Measurements from ENCODE around the gene JPH3.

Gene JPH3

DNA sequence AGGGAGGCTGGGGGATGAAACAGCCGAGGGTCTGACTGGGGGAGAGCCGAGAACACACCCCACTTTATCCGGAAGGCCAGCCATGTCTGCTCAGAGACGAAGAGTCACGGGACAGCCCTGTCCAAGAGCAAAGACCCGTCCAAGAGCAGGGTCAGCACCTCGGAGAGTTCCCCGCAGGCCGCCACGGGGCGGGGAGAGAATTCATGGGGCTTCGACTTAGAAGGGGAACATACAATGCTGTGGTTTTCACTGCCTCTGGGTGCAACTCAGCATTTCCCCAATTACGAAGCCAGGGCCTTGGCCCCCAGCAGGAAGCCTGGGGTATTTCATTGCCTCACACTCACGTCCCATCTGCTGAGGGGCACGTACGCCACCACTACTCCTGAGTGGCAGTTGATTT lies 59.3 kb downstream of the JPH3 start:
- Histone ChIP-seq H3K4me1 (ENCODE audit: control insufficient read depth, insufficient read depth, low read length) (no peaks in the 10 kb centered on the region), H3K9me3 (ENCODE audit: control insufficient read depth, low read length) (peaks cover 17% of the 10 kb centered on the region), H3K36me3 (ENCODE audit: control insufficient read depth, insufficient read depth, low read length, severe bottlenecking) (no peaks in the 10 kb centered on the region), H3K4me3 (ENCODE audit: low read length) (no peak overlapping the region), H3K9ac (ENCODE audit: low read length) (no peak overlapping the region), H3K27me3 (replicated peaks; ENCODE audit: control insufficient read depth, insufficient read depth, low read length) (peaks cover 74% of the 10 kb centered on the region)
- DNase-seq (ENCODE audit: low read depth): peak; percentile 63

DNA sequence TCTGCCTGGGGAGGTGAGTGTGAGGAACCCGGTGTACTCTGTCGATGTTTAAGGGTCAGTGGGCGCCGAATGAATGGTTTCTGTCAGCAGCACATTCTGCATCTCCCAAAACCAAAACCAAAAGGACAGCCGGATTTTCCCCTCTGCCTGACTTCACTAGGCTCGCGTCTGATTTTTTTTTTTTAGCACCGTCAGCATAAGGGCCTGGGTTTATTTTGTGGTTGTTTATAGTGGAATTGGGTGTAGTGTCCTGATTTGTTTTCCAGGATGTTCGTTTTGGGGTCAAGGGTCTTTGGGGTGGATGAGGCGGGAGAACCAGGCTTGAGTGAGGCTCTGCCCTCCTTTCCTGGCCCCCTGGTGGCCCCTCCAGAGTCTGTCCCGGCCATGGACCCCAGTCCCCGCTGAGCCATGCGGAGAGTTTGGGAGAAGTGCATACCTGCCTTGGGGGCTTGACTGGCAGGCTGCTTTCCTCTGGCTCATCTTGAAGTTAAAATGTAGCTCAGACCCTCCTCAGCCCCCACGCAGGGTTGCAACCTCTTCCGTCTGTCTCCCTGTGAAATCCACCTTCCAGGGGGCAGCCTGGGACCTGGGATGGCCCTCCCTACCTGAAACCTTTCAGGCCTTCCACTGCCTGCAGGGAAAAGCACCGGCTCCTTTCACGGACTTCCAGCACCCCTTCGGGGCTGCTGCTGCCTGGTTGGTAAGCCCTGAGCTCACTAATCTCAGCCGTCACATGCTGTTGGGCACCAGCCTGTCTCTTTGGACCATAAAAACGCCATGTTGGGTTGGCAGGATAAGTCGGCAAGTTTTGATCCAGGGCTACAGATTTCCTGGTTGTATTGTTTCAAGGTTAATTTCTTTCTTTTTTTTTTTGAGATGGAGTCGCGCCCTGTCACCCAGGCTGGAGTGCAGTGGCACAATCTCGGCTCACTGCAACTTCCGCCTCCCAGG lies 60.2 kb downstream of the JPH3 start:
- Histone ChIP-seq H3K4me3 (ENCODE audit: low read length) (no peak overlapping the region), H3K9ac (ENCODE audit: low read length) (no peak overlapping the region), H3K9me3 (ENCODE audit: control insufficient read depth, low read length) (peaks cover 7% of the 10 kb centered on the region), H3K4me1 (ENCODE audit: control insufficient read depth, insufficient read depth, low read length) (no peaks in the 10 kb centered on the region), H3K27me3 (replicated peaks; ENCODE audit: control insufficient read depth, insufficient read depth, low read length) (peaks cover 75% of the 10 kb centered on the region), H3K36me3 (ENCODE audit: control insufficient read depth, insufficient read depth, low read length, severe bottlenecking) (no peaks in the 10 kb centered on the region)
- DNase-seq (ENCODE audit: low read depth): no peak

DNA sequence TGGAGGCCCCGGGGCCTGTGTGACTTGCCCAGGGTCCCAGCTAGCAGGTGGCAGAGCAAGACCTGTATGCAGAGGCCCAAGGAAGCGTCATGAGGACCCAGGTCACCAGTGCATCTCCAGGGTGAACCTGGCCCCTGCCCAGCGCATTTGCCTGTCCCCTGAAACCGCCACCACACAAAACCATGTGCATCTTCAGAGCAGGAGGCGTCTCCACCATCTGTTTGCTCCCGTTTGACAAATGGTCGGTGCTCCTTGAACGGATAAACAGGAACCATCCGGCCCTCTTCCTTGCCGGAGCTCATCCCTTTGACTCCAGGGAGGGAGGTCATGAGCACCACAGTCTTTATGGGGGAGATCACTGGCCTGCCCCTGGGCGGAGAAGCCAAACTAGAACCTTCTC lies 62.5 kb downstream of the JPH3 start:
- no peak for DNase-seq (ENCODE audit: low read depth)

DNA sequence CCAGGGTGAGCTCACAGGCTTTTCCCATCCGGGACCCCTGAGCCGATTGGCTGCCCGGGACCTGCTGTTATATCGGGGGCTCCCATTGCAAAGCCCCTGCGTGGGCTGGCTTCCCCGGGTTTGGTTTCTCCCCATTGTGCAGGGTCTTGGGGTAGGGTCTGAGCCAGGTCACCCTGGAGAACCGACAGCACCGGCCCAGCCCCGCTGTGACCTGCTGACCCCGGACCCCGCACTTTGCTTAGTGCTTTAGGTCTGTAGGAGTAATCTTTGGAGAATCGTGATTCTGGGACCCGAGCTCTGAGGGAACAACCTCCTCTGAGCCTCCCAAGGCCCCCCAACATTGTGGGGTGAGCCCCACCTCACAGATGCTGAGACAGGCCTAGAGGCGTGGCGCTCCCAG lies 62.9 kb downstream of the JPH3 start:
- Histone ChIP-seq H3K9me3 (ENCODE audit: control insufficient read depth, low read length) (no peaks in the 10 kb centered on the region), H3K4me3 (ENCODE audit: low read length) (no peak overlapping the region), H3K36me3 (ENCODE audit: control insufficient read depth, insufficient read depth, low read length, severe bottlenecking) (no peaks in the 10 kb centered on the region), H3K9ac (ENCODE audit: low read length) (no peak overlapping the region), H3K4me1 (ENCODE audit: control insufficient read depth, insufficient read depth, low read length) (no peaks in the 10 kb centered on the region), H3K27me3 (replicated peaks; ENCODE audit: control insufficient read depth, insufficient read depth, low read length) (peaks cover 78% of the 10 kb centered on the region)
- DNase-seq (ENCODE audit: low read depth): no peak

More for the DNA sequence above, 62.5 kb downstream of the JPH3 start:
- no peaks in the 10 kb centered on the region for H3K4me1 ChIP-seq (ENCODE audit: control insufficient read depth, insufficient read depth, low read length)
- no peaks in the 10 kb centered on the region for H3K9me3 ChIP-seq (ENCODE audit: control insufficient read depth, low read length)
- no peak overlapping the region for H3K9ac ChIP-seq (ENCODE audit: low read length)
- H3K27me3 ChIP-seq (replicated peaks; ENCODE audit: control insufficient read depth, insufficient read depth, low read length): peaks cover 76% of the 10 kb centered on the region
- no peak overlapping the region for H3K4me3 ChIP-seq (ENCODE audit: low read length)
- H3K36me3 ChIP-seq (ENCODE audit: control insufficient read depth, insufficient read depth, low read length, severe bottlenecking): no peaks in the 10 kb centered on the region

DNA sequence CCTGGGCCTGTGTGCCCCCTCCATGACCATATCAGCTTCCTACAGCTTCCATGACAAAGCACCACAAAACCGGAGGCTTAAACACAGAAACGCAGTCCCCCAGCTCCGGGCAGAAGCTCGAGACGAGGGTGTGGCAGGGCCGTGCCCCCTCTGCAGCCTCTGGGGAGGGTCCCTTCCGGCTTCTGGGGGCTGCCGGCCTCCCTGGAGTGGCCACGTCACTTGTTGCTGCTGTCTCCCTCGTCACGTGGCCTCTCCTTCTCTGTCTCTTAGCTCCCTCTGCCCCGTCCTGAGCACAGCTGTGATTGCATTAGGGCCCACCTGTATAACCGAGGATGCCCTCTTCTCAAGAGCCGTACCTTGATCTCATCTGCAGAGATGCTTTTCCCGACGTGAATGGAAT lies 64.6 kb downstream of the JPH3 start:
- Histone ChIP-seq H3K27me3 (replicated peaks; ENCODE audit: control insufficient read depth, insufficient read depth, low read length) (peaks cover 69% of the 10 kb centered on the region), H3K9me3 (ENCODE audit: control insufficient read depth, low read length) (no peaks in the 10 kb centered on the region), H3K4me1 (ENCODE audit: control insufficient read depth, insufficient read depth, low read length) (no peaks in the 10 kb centered on the region), H3K4me3 (ENCODE audit: low read length) (no peak overlapping the region), H3K9ac (ENCODE audit: low read length) (no peak overlapping the region), H3K36me3 (ENCODE audit: control insufficient read depth, insufficient read depth, low read length, severe bottlenecking) (no peaks in the 10 kb centered on the region)
- DNase-seq (ENCODE audit: low read depth): no peak

DNA sequence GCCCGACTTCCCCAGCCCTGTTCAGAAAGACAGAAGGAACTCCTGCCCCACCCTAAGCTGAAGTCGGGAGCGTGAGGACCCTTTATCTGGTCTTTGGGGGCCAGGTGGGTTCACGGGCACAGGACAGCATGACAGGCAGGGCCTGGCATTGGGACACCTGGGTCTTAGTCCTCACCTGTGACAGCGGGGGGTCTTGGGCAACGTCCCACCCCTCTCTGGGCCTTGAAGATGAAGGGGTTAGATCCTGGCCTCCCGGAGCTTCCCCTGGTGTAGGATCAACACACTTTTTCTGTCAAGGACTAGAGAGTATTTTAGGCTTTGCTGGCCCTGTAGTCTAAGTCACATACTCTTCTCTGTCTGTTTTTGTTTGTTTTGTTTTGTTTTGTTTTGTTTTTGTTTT lies 65.1 kb downstream of the JPH3 start:
- no peaks in the 10 kb centered on the region for H3K4me1 ChIP-seq (ENCODE audit: control insufficient read depth, insufficient read depth, low read length)
- H3K36me3 ChIP-seq (ENCODE audit: control insufficient read depth, insufficient read depth, low read length, severe bottlenecking): no peaks in the 10 kb centered on the region
- DNase-seq (ENCODE audit: low read depth): no peak
- H3K9ac ChIP-seq (ENCODE audit: low read length): no peak overlapping the region
- H3K4me3 ChIP-seq (ENCODE audit: low read length): no peak overlapping the region
- H3K9me3 ChIP-seq (ENCODE audit: control insufficient read depth, low read length): no peaks in the 10 kb centered on the region
- H3K27me3 ChIP-seq (replicated peaks; ENCODE audit: control insufficient read depth, insufficient read depth, low read length): peaks cover 64% of the 10 kb centered on the region

DNA sequence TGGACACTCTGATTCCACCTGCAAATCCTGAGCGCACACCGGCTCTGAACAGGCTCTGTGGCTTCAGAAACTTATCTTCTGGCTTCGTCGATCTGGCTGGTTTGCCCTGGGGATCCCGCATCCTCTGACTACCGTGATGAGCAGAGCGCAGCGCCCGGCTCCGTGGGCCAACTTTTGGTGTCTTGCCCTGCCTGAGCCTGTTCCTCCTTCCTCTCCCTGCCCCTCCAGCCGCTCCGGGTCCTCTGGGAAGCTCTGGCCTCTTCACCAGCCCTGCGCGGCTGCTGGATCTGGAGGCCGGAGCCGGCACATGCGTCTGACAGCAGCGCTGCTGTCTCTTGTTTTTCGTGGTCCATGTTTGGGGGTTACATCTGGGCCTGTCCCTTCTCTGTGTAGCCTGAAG lies 65.6 kb downstream of the JPH3 start:
- no peaks in the 10 kb centered on the region for H3K36me3 ChIP-seq (ENCODE audit: control insufficient read depth, insufficient read depth, low read length, severe bottlenecking)
- H3K4me1 ChIP-seq (ENCODE audit: control insufficient read depth, insufficient read depth, low read length): no peaks in the 10 kb centered on the region
- no peak overlapping the region for H3K4me3 ChIP-seq (ENCODE audit: low read length)
- no peak for DNase-seq (ENCODE audit: low read depth)
- peaks cover 59% of the 10 kb centered on the region for H3K27me3 ChIP-seq (replicated peaks; ENCODE audit: control insufficient read depth, insufficient read depth, low read length)
- no peak overlapping the region for H3K9ac ChIP-seq (ENCODE audit: low read length)
- no peaks in the 10 kb centered on the region for H3K9me3 ChIP-seq (ENCODE audit: control insufficient read depth, low read length)

DNA sequence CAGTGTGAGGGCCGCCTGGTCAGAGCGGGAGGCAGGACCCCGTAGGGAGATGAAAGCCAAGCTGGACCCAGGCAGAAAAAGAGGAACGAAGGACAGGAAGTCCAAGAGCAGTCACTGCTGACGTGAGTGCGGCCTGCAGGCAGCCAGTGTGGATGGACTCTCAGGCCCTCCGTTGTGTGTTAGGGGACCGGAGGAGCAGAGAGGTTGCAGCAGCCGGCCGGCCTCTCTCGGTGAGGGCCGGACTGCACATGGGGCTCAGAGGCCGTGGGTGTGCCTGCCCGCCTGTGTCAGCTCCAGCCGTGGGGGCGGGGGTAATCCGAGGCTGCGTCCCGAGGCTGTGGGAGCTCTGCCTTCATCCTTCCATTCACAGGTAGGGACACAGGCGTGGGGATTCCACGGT lies 67.4 kb downstream of the JPH3 start:
- no peaks in the 10 kb centered on the region for H3K4me1 ChIP-seq (ENCODE audit: control insufficient read depth, insufficient read depth, low read length)
- H3K27me3 ChIP-seq (replicated peaks; ENCODE audit: control insufficient read depth, insufficient read depth, low read length): peaks cover 51% of the 10 kb centered on the region
- no peak overlapping the region for H3K4me3 ChIP-seq (ENCODE audit: low read length)
- H3K36me3 ChIP-seq (ENCODE audit: control insufficient read depth, insufficient read depth, low read length, severe bottlenecking): no peaks in the 10 kb centered on the region
- no peaks in the 10 kb centered on the region for H3K9me3 ChIP-seq (ENCODE audit: control insufficient read depth, low read length)
- DNase-seq (ENCODE audit: low read depth): no peak
- H3K9ac ChIP-seq (ENCODE audit: low read length): no peak overlapping the region

DNA sequence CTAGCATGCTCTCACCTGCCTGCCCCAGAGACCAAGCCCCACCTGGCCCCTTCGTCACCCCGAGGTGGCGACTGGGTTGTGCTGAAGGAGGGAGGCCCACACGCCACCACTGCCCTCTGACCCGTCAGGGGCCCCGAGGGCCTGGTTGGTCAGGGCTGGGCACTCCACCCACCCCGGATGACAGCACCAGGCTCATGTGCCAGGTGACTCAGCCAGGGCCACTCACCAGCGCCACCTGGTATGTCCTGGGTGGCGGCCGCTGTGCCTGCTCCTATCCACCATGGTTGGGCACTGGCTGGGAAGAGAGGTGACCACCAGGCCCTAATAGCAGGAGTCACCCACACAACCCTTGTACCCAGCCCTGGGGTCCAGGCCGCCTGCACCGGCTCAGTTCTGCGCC lies 68.9 kb downstream of the JPH3 start:
- Histone ChIP-seq H3K9me3 (ENCODE audit: control insufficient read depth, low read length) (no peaks in the 10 kb centered on the region), H3K4me1 (ENCODE audit: control insufficient read depth, insufficient read depth, low read length) (no peaks in the 10 kb centered on the region), H3K36me3 (ENCODE audit: control insufficient read depth, insufficient read depth, low read length, severe bottlenecking) (no peaks in the 10 kb centered on the region), H3K4me3 (ENCODE audit: low read length) (no peak overlapping the region), H3K27me3 (replicated peaks; ENCODE audit: control insufficient read depth, insufficient read depth, low read length) (peaks cover 45% of the 10 kb centered on the region), H3K9ac (ENCODE audit: low read length) (no peak overlapping the region)
- DNase-seq (ENCODE audit: low read depth): no peak

DNA sequence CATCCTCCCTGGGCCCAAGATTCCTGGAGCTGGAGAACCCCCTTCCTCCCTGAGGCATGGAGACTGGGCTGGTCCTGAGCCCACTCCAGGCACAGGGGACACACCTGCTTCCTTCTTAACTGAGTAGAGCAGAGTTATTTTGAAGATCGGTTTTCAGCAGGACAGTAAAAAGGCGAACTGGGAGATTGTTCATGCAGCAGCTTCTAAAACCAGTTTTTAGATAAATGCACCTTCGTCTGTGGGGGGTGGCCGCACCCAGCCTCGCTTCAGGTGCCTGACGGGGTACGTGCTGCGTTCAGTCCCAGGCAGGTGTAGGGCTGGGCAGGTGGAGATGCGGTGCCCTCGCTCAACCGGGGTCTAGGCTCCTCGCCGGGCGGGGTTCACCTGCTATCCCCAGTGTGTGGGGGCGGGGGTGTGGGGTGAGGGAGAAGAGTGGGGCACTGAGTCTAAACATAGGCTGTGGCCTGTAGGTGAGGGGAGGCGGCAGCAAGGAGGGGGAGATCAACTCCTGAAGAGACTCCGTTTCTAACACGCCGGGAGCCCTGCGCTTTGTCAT lies 69.5 kb downstream of the JPH3 start:
- no peak overlapping the region for H3K4me3 ChIP-seq (ENCODE audit: low read length)
- H3K9me3 ChIP-seq (ENCODE audit: control insufficient read depth, low read length): no peaks in the 10 kb centered on the region
- H3K4me1 ChIP-seq (ENCODE audit: control insufficient read depth, insufficient read depth, low read length): no peaks in the 10 kb centered on the region
- H3K9ac ChIP-seq (ENCODE audit: low read length): no peak overlapping the region
- H3K36me3 ChIP-seq (ENCODE audit: control insufficient read depth, insufficient read depth, low read length, severe bottlenecking): no peaks in the 10 kb centered on the region
- DNase-seq (ENCODE audit: low read depth): no peak
- peaks cover 43% of the 10 kb centered on the region for H3K27me3 ChIP-seq (replicated peaks; ENCODE audit: control insufficient read depth, insufficient read depth, low read length)

DNA sequence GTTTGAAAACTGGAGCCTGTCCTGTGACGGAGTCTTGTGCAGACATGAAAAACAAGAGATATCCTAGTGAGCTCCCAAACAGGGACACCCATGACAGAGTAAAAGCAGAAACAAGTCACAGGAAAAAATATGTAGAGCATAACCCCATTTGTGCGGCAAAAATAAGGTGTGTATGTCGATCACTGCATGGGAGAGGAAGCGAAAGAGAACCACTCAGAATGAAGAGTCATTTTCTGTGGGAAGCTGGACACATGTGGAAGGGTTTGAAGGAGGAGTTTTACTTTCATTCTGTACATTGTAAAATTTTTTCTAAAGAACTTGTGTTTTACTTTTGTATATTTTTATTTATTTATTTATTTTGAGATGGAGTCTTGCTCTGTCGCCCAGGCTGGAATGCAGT lies 72.1 kb downstream of the JPH3 start:
- DNase-seq (ENCODE audit: low read depth): no peak
- peaks cover 27% of the 10 kb centered on the region for H3K27me3 ChIP-seq (replicated peaks; ENCODE audit: control insufficient read depth, insufficient read depth, low read length)
- H3K4me3 ChIP-seq (ENCODE audit: low read length): no peak overlapping the region
- H3K36me3 ChIP-seq (ENCODE audit: control insufficient read depth, insufficient read depth, low read length, severe bottlenecking): no peaks in the 10 kb centered on the region
- no peak overlapping the region for H3K9ac ChIP-seq (ENCODE audit: low read length)
- H3K4me1 ChIP-seq (ENCODE audit: control insufficient read depth, insufficient read depth, low read length): no peaks in the 10 kb centered on the region
- no peaks in the 10 kb centered on the region for H3K9me3 ChIP-seq (ENCODE audit: control insufficient read depth, low read length)

Data from adipocyte (in vitro differentiated cells).